Cardiac septum (tissue), 1 donor: ENCODE measurements around the gene BAD. TPM values are rescaled to one million over a fixed set of nuclear protein-coding genes. Genes with fewer than 3 reads are reported as not detected.

Experiments
- DNase-seq: peaks from one replicate; pipeline ENCODE4 v3.0.0-alpha.2; 2020; ENCODE audit warnings: low spot score
- intact Hi-C: fragments of 100-400 bp; cut with DNase I; formaldehyde crosslinking; loops from one replicate; pipeline ENCODE4 v1.14.0; 2022
- total RNA-seq: library from RNA; stranded (reverse); fragmentation: NEBNext Ultra II Directional; extraction: Animal tissue kit (Norgen Biotek cat#: 25700); gene quantifications from one replicate; pipeline ENCODE4 v1.2.1, GENCODE V29; 2021
- donor health status: DM: no; HTN: no; CAD: no.

The BAD gene
- total RNA-seq, 1 donor from 2014 or later = 45.9 TPM

GRCh38 chr11:64299847-64300648 lies 15.6 kb upstream of the BAD start, which contains the start of gene CATSPERZ:
Gene CATSPERZ (plus strand): TSS chr11:64300358. CDS start chr11:64300411, 53 bp downstream.
- intact Hi-C loops = loop anchor here (2.0 to 5.0 kb wide), 3 partner anchors 33 to 95 kb away; partner anchors contain the start of gene PLCB3

GRCh38 chr11:64298966-64299846 lies 14.7 kb upstream of the BAD start:
- no peak for DNase-seq
- intact Hi-C loops = no loop called here

More at GRCh38 chr11:64299847-64300648, 15.6 kb upstream of the BAD start, which contains the start of gene CATSPERZ:
- no peak for DNase-seq

- intact Hi-C loops = no loop called here
- no peak for DNase-seq
These were observed 13.4 kb upstream of the BAD start for GRCh38 chr11:64297699-64298358.

GRCh38 chr11:64296830-64297698 lies 12.6 kb upstream of the BAD start:
- intact Hi-C loops = no loop called here

GRCh38 chr11:64296236-64296635 lies 11.8 kb upstream of the BAD start:
- intact Hi-C loops = no loop called here
- no peak for DNase-seq

More at GRCh38 chr11:64296830-64297698, 12.6 kb upstream of the BAD start:
- DNase-seq = no peak

GRCh38 chr11:64295760-64296159 lies 11.3 kb upstream of the BAD start:
- intact Hi-C loops = no loop called here
- DNase-seq = no peak

- no peak for DNase-seq
- intact Hi-C loops = no loop called here
These were observed 10.3 kb upstream of the BAD start for GRCh38 chr11:64294774-64295173.

- intact Hi-C loops = no loop called here
These were observed 8.2 kb upstream of the BAD start for GRCh38 chr11:64292460-64293254.

GRCh38 chr11:64291752-64292459 lies 7.4 kb upstream of the BAD start:
- intact Hi-C loops = no loop called here
- no peak for DNase-seq

More at GRCh38 chr11:64292460-64293254, 8.2 kb upstream of the BAD start:
- no peak for DNase-seq

GRCh38 chr11:64291262-64291751 lies 6.8 kb upstream of the BAD start, which contains the start of gene KCNK4:
Gene KCNK4 (plus strand): TSS chr11:64291302. CDS start chr11:64293019, 1,717 bp downstream.
- DNase-seq = no peak
- intact Hi-C loops = no loop called here

- intact Hi-C loops = no loop called here
- no peak for DNase-seq
These were observed 6.1 kb upstream of the BAD start for GRCh38 chr11:64290352-64291261.

- DNase-seq = no peak
- intact Hi-C loops = no loop called here
These were observed 4.6 kb upstream of the BAD start for GRCh38 chr11:64289002-64289564.

GRCh38 chr11:64288353-64288750 lies 3.9 kb upstream of the BAD start:
- intact Hi-C loops = no loop called here
- no peak for DNase-seq

- no peak for DNase-seq
These were observed 3.3 kb upstream of the BAD start for GRCh38 chr11:64287676-64288352.

GRCh38 chr11:64286801-64287159 lies 2.3 kb upstream of the BAD start:
- DNase-seq = no peak

More at GRCh38 chr11:64287676-64288352, 3.3 kb upstream of the BAD start:
- intact Hi-C loops = no loop called here

More at GRCh38 chr11:64286801-64287159, 2.3 kb upstream of the BAD start:
- intact Hi-C loops = no loop called here
